ENCODE measurements around the gene FXYD7. TPM values are rescaled to one million over a fixed set of nuclear protein-coding genes. Genes with fewer than 3 reads are reported as not detected.

The FXYD7 gene
- total RNA-seq, 2 donors from 2014 or later: 1.1 TPM; not detected in 1

- Histone ChIP-seq H3K9me3 (ENCODE audit: control insufficient read depth, low read length) (no peaks in the 10 kb centered on the region), H3K36me3 (ENCODE audit: control insufficient read depth, insufficient read depth, low read length) (no peaks in the 10 kb centered on the region), H3K4me1 (ENCODE audit: control insufficient read depth, insufficient read depth, low read length) (no peaks in the 10 kb centered on the region), H3K4me3 (ENCODE audit: low read length) (no peak overlapping the region), H3K27me3 (ENCODE audit: control insufficient read depth, insufficient read depth, low read length, poor library complexity, severe bottlenecking) (no peaks in the 10 kb centered on the region), H3K9ac (ENCODE audit: extremely low read depth, low read length, poor library complexity, severe bottlenecking) (no peak overlapping the region), H3K27ac (ENCODE audit: low read depth, low read length) (no peak overlapping the region)
- Mint-ChIP-seq H3K27me3 (ENCODE audit: insufficient read depth) (no peaks in the 10 kb centered on the region), H3K4me1 (no peaks in the 10 kb centered on the region), H3K36me3 (ENCODE audit: low read depth) (no peaks in the 10 kb centered on the region), H3K27ac (no peak overlapping the region), H3K4me3 (no peak overlapping the region), H3K9me3 (peaks cover 3% of the 10 kb centered on the region)
- no peak for TF ChIP-seq CTCF (conservative IDR thresholded peaks at IDR 0.05)
- no peak for DNase-seq
- WGBS, 2 experiments (ENCODE audit: insufficient coverage in 1 of 2, insufficient read length in 1 of 2): 68 to 88% methylated on average over 5 to 11 of the region's 11 CpGs
Observed at GRCh38 chr19:35108730-35109129, 34.3 kb upstream of the FXYD7 start.

- H3K27ac Mint-ChIP-seq: no peak overlapping the region
Observed at GRCh38 chr19:35109395-35110112, 33.5 kb upstream of the FXYD7 start.

GRCh38 chr19:35110974-35111373 is 32.1 kb upstream of the FXYD7 start:
- H3K4me1 ChIP-seq (ENCODE audit: control insufficient read depth, insufficient read depth, low read length): no peaks in the 10 kb centered on the region
- H3K27ac ChIP-seq (ENCODE audit: low read depth, low read length): no peak overlapping the region
- TF ChIP-seq CTCF (conservative IDR thresholded peaks at IDR 0.05): no peak
- no peak overlapping the region for H3K9ac ChIP-seq (ENCODE audit: extremely low read depth, low read length, poor library complexity, severe bottlenecking)
- no peak overlapping the region for H3K27ac Mint-ChIP-seq
- H3K36me3 ChIP-seq (ENCODE audit: control insufficient read depth, insufficient read depth, low read length): no peaks in the 10 kb centered on the region
- no peak overlapping the region for H3K4me3 Mint-ChIP-seq
- 90 to 93% methylated on average over 3 to 4 of the region's 9 CpGs for WGBS, 2 experiments (ENCODE audit: insufficient coverage in 1 of 2, insufficient read length in 1 of 2)
- H3K4me3 ChIP-seq (ENCODE audit: low read length): no peak overlapping the region
- H3K27me3 Mint-ChIP-seq (ENCODE audit: insufficient read depth): peaks cover 6% of the 10 kb centered on the region
- H3K9me3 Mint-ChIP-seq: peaks cover 3% of the 10 kb centered on the region
- no peaks in the 10 kb centered on the region for H3K27me3 ChIP-seq (ENCODE audit: control insufficient read depth, insufficient read depth, low read length, poor library complexity, severe bottlenecking)
- no peaks in the 10 kb centered on the region for H3K36me3 Mint-ChIP-seq (ENCODE audit: low read depth)
- DNase-seq: no peak
- H3K9me3 ChIP-seq (ENCODE audit: control insufficient read depth, low read length): no peaks in the 10 kb centered on the region
- peaks cover 5% of the 10 kb centered on the region for H3K4me1 Mint-ChIP-seq

More at GRCh38 chr19:35109395-35110112, 33.5 kb upstream of the FXYD7 start:
- Histone ChIP-seq H3K27me3 (ENCODE audit: control insufficient read depth, insufficient read depth, low read length, poor library complexity, severe bottlenecking) (no peaks in the 10 kb centered on the region), H3K27ac (ENCODE audit: low read depth, low read length) (no peak overlapping the region), H3K9me3 (ENCODE audit: control insufficient read depth, low read length) (no peaks in the 10 kb centered on the region), H3K4me1 (ENCODE audit: control insufficient read depth, insufficient read depth, low read length) (no peaks in the 10 kb centered on the region), H3K9ac (ENCODE audit: extremely low read depth, low read length, poor library complexity, severe bottlenecking) (no peak overlapping the region), H3K4me3 (ENCODE audit: low read length) (no peak overlapping the region), H3K36me3 (ENCODE audit: control insufficient read depth, insufficient read depth, low read length) (no peaks in the 10 kb centered on the region)
- peaks cover under 1% of the 10 kb centered on the region for H3K27me3 Mint-ChIP-seq (ENCODE audit: insufficient read depth)
- no peaks in the 10 kb centered on the region for H3K36me3 Mint-ChIP-seq (ENCODE audit: low read depth)
- peaks cover 3% of the 10 kb centered on the region for H3K9me3 Mint-ChIP-seq
- DNase-seq: no peak
- no peak for TF ChIP-seq CTCF (conservative IDR thresholded peaks at IDR 0.05)
- peaks cover 2% of the 10 kb centered on the region for H3K4me1 Mint-ChIP-seq
- WGBS, 2 experiments (ENCODE audit: insufficient coverage in 1 of 2, insufficient read length in 1 of 2): 89 to 91% methylated on average over 20 to 22 of the region's 22 CpGs
- no peak overlapping the region for H3K4me3 Mint-ChIP-seq

Measured in endodermal cell (in vitro differentiated cells).